HG03469 (cell line): ENCODE results near the gene UBE2D3.
A peak's percentile ranks its signal among the peaks of the same experiment; 100 is the strongest.
"Not testable (repeated sequence)": the region's sequence is repeated elsewhere in the genome, so short reads cannot be mapped to it uniquely, and the experiment has no call there.

ENCODE experiments used
- ATAC-seq: cut with Tn5 transposase; IDR thresholded peaks from one replicate; pipeline ENCODE4 v1.9.1; 2021; ENCODE audit warnings: mild to moderate bottlenecking, moderate library complexity, moderate number of reproducible peaks; ENCODE audit not compliant: unreplicated experiment

Gene UBE2D3

GRCh38 chr4:102826890-102827673, at the start of gene UBE2D3:
Gene UBE2D3 (minus strand): TSS chr4:102827551. CDS start chr4:102826508, 1,043 bp downstream.
- no peak for ATAC-seq

- ATAC-seq = no peak
Measured at GRCh38 chr4:102871772-102872171, 44.4 kb upstream of the UBE2D3 start.

GRCh38 chr4:102869569-102870197, 42.3 kb upstream of the UBE2D3 start:
- ATAC-seq = peak; percentile 16

GRCh38 chr4:102868781-102869568, 41.6 kb upstream of the UBE2D3 start, which contains the start of gene CISD2:
Gene CISD2 (plus strand): TSS chr4:102868992. CDS start chr4:102869085, 93 bp downstream.
- peak; percentile 78 for ATAC-seq

GRCh38 chr4:102868153-102868780, 40.9 kb upstream of the UBE2D3 start:
- no peak for ATAC-seq

GRCh38 chr4:102867278-102868152, 40.2 kb upstream of the UBE2D3 start:
- ATAC-seq = no peak

GRCh38 chr4:102865327-102865726, 38.0 kb upstream of the UBE2D3 start:
- ATAC-seq = not testable (repeated sequence)

GRCh38 chr4:102862747-102863146, 35.4 kb upstream of the UBE2D3 start:
- ATAC-seq = no peak

GRCh38 chr4:102862016-102862415, 34.7 kb upstream of the UBE2D3 start:
- no peak for ATAC-seq

- ATAC-seq = no peak
Measured at GRCh38 chr4:102860611-102861324, 33.4 kb upstream of the UBE2D3 start.

GRCh38 chr4:102858828-102859464, 31.6 kb upstream of the UBE2D3 start:
- no peak for ATAC-seq

GRCh38 chr4:102850370-102850769, 23.0 kb upstream of the UBE2D3 start:
- no peak for ATAC-seq

- ATAC-seq = no peak
Measured at GRCh38 chr4:102849579-102850104, 22.3 kb upstream of the UBE2D3 start.

GRCh38 chr4:102847687-102848086, 20.3 kb upstream of the UBE2D3 start:
- no peak for ATAC-seq

- ATAC-seq = no peak
Measured at GRCh38 chr4:102843938-102844337, 16.6 kb upstream of the UBE2D3 start.

GRCh38 chr4:102843273-102843672, 15.9 kb upstream of the UBE2D3 start:
- no peak for ATAC-seq

GRCh38 chr4:102842367-102842766, 15.0 kb upstream of the UBE2D3 start:
- no peak for ATAC-seq

GRCh38 chr4:102836596-102836995, 9.2 kb upstream of the UBE2D3 start:
- no peak for ATAC-seq

- no peak for ATAC-seq
Measured at GRCh38 chr4:102832667-102833066, 5.3 kb upstream of the UBE2D3 start.
